Activated naive CD4-positive, alpha-beta T cell (primary cell): ENCODE results near the gene GCK.
A peak's percentile ranks its signal among the peaks of the same experiment; 100 is the strongest.

Experiments
- DNase-seq, 4 experiments: peaks; one replicate each; lab custom pipeline; 2025; lab: John Stamatoyannopoulos, UW

Gene GCK

DNA sequence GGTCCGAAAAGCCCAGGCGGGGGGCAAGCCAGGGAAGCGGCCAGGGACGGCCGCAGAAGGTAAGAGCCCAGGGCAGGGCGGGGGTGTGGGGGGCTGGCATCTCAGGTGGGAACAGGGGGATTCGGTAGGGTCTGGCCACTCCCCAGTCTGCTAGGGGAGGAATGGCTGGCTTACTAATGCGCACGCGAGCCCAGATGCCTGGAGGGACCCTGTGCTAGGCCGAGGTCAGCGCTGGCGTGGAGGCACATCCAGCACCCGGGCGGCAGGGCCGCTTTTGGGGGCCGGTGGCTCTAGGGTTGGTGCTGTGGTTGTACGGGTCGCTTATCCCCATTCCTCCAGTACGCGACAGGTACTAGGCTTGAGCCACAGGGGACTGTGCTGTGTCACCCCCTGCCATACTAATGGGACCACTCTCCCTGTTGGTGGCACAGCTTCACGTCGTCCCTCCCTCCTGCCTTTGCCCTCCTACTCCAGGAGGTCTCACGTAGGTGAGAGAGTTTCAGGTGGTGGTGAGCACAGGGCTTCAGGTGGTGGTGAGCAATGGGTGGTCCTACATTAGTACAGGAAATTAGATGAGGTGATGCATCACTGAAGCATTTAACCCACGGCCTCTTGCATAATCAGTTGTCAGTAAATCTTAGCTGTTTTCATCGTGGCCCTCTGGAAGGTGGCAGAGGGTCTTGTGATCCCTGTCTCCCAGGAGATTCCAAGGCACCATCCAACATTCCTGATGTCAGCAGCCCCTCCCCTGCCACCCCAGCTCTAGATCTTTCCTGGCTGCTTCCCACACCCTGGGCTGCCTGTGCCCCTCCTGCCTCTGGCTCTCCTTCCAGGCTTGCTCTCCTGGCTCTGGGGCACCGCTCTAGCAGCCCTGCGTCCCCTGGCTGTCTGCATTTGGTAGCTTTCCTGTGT is 84.1 kb downstream of the GCK start:
- DNase-seq: no peak

DNA sequence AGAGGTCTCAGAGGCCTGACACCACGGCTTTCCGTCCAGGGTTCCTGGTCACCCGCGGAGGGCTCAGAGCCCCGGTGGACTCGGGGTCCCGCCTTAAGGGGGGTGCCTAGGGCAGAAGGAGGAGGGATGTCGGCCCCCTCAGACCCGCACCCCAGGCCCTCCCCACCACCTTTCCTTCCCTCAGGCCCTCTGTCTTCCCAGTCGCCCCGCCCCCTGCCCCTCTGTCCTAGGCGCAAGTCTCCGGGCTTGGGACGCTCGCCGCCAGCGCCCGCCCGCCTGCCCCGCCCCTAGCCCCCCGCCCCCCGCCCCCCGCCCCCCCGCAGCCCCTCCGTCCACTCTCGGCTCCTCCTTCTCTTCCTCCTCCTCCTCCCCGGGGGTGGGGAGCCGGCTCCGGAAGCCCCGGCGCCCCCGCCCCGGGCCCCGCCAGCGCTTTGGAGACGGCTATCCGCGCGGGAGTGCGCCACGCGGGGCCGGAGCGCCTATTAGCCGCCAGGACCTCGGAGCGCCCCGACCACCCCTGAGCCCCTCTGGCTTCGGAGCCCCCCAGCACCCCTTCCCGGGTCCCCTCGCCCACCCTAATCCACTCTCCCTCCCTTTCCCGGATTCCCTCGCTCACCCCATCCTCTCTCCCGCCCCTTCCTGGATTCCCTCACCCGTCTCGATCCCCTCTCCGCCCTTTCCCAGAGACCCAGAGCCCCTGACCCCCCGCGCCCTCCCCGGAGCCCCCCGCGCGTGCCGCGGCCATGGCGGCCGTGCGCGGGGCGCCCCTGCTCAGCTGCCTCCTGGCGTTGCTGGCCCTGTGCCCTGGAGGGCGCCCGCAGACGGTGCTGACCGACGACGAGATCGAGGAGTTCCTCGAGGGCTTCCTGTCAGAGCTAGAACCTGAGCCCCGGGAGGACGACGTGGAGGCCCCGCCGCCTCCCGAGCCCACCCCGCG is 85.0 kb downstream of the GCK start, which contains the start of gene AEBP1:
Gene AEBP1 (plus strand): TSS at position 423 of the 937 bp plus-strand sequence. CDS start 321 bp downstream, at position 744.
- peak in 1 of 4 experiments; percentile 34 for DNase-seq

DNA sequence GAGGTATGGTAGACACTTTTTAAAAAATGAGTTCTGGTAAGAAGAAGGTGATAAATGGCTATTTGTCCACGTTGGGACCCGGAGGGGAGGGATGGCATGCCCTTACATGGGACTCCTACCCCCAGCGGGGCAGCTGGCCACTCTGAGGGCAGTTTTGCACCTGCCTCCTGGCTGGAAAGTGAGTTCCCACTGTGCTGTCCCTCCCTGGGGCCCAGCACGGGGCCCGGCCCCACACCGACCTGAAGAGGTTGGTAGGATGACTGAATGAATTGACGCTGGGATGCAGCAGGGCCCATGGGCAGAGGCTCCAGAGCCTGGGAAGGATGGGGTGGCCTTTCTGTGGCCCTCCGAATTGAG is 85.7 kb downstream of the GCK start:
- DNase-seq: no peak

DNA sequence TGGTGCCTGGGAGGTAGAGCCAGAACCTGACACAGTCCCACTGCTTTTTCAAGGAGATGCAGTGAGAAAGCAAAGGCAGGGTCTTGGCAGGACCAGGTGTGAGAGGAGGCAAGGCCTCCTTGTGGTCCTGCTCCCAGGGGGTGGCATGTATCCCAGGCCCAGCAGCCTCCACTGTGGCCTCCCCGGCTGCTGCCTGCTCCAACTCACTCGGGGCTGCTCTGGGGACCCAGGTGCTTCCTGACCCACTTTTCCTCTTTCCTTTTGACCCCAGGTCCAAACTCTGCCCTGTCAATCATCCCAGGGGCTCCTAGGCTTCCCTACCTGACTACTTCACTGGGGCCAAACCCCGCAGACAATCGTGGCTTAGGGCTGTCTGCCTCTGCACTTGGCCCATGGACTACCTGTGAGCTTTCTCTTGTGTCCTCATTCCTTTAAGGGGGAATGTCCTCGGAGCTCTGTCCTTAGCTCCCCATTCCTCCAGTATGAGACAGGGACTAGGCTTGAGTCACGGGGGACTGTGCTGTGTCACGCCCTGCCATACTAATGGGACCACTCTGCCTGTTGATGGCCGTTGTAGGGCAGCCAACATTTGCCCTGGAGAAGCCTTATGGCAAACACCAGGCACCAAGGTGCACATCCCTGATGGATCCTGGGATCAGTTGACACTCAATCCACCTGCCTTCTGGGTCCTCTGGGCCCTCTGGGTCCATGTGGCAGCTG is 86.2 kb downstream of the GCK start:
- no peak for DNase-seq

DNA sequence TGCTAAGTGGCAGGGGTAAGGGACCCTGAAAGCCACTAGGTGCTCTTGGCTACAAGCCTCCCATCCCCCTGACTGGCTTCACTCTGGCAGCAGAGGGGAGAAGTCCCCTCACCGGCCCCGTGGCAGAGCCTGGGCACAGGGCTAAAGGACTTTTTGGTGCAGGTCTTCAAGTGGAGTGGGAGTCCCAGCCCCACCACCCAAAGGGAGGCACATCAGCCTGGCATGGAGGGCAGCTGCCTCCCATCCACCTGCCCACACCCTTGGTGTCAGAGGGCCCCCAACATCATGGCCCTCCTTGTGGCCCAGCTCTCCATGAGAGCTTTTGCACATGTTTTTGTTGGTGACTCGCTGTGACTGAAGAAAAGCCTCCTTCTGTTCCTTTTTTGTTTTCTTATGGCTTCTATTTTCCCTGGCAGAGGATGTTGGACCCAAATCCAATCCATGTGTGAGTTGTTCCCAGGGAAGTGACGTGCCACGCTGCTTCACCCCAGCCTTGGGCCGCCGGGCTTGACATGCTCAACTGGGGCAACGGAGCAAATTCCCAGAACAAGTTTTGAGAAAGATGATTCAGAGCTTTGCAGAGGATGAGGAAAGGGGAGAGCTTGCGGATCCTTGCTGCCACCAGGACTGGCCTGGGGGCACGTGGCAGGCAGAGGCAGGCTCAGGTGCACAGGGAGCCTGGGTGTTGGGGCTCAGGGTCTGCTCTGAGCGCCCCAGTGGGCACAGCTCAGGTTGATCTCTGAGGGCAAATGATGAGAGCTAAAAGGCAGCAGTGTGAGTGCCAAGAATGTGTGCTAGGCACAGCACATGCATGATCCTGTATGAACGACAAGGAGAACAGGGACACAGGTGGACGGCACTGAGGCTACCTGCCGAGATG is 87.0 kb downstream of the GCK start:
- DNase-seq: no peak

DNA sequence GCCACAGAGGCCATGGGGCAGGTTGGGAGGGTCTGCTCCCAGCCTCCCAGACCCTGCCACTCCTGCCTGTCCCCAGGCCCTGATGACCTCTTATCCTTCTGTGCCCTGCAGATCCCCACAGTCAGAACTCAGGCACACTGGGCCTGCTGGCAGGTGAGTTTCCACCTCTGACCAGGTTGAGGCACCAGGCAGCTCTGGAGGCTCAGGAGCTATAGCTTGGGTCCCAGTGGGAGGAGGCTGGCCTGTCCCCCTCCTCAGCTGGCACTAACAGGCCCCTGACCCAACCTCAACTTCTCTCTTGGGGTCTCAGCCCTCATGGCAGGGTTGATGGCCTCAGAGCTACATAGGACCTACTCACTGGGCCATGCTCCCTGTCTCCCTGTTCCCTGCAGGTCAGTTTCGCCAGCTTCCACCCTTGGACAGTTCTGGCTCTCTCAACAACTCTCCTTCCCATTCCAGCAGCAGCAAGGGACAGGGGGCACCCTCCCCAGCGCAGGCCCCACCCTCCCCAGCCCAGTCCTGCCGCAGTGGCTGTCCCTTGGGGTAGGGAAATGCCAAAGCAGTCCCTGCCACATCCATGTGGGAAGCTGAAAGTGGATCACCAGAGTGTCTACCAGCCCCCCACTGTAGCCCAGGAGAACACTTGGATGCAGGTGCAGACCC is 87.8 kb downstream of the GCK start:
- no peak for DNase-seq

DNA sequence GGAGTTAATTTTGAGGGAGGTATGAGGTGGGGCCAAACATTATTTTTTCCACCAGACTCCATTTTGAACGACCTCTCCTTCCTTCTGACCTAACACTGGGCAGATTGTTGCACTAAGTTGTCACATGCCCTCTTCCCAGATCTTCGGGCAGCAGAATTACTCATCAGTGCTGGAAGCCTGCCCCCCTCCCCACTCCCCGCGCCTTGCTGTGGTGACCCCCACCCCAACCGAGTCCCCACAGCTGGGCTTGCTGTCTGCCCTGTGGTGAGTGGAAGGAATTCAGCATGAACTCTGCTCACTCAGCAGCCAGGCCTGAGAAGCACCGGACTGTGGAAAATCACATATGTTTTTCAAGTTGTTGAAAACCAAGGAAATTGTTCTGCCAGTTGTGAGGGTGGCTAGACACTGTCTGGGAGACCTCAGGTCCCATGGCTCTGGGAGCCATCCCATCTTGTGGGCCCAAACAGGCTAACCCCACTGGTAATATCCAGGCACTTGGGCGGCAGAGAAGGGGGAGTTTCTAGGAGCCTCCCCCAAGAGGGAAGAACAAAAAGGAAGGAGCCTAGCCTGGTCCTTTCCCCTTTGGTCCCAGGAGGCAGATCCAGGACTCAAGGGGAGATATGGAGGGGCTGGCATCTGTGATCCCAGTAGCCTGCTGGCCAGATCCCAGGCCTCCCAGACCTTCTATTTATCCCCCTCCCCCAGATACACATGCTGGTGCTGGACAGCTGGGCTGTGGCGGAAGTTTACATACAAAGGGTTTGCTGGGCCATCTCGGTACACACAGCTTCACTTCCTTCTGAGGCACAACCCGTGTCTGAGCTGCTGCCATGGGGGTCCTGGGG is 88.6 kb downstream of the GCK start:
- DNase-seq: no peak

DNA sequence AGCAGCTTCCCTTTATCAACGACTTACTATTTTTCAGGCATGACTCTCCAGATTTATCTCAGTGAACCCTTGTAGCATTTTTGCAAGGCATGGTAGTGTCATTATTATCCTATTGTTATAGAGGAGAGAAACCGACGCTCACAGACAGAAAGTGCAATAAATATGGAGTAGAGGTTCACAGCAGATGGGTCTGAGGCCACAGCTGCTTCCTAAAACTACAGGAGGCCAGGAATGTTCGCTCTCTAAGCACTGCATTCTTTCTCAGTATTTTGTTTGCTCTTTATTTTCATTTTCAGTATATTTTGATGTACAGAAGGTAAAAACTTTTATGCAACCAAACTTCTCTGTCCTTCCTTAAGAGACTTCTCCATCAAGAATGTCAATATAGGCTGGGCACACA is 89.6 kb downstream of the GCK start:
- DNase-seq: no peak

DNA sequence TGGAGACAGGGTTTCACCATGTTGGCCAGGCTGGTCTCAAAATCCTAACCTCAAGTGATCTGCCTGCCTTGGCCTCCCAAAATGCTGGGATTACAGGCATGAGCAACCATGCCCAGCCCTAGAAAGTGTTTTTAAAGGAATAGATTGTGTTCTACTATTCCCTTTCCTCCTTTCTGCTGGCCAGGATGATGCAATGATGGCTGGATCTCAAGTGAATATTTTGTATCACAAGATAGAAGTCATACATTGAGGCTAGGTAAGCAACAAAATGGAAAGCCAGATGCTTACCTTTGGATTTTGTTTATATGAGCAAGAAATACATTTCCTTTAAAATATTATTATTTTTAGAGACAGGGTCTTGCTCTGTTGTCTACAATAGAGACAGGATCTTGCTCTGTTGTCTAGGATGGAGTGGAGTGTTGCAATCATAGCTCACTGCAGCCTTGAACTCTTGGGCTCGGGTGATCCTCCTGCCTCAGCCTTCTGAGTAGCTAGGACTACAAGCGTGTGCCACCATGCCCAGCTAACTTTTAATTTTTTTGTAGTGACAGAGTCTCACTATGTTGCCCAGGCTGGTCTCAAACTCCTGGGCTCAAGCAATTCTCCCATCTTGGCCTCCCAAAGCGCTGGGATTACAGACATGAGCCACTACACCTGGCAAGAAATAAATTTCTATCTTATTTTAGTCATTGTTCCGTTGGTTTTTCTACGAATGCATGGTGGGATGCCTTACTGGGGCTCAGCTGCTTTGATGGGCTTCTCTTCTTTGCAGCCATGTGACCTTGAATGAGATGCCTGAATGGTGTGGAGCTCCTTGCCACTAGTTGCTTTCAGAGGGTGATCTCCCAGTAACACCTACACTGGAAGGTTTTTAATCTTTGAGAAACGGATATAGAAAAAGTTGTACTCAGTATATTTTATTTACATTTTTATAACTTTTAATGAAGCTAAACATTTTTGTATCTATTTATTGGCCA is 90.9 kb downstream of the GCK start:
- no peak for DNase-seq

DNA sequence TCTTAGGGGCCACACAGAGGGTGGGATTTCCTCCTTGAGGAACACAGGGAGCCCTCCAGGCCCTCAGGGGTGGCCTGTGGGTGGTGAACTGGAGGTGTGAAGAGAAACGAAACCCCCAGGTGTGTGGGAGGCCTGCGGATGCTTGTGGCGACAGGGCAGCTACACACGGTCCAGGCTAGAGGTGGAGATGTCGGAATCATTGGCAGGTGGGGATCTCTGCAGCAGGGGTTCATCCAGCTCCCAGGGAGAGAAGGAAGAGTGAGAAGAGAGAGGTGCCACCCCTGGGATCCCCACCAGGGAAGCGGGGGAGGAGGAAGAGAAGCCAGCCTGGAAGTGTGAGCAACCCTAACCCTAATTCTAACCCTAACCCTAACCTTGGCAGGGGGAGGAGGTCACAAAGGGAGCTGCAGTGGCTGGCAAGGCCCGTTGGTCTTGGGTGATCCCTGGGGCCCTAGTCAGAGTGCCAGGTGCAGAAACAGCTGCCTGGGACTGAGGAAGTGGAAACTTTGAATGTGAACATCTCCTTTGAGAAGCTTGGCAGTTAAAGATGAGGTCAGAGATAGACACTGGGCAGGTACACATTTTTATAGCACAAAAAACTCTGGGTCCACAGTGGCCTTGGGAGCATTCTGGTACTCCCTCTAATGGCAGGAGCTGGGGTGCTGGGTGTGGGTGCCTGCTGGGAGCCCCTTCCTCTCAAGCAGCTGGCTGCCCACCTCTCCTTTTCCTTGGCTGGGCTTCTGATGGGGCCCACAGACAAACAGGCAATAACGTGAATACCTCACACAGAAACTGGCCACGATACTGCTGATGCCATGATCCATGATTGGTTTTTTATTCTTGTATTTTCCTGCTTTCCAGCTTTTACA is 91.9 kb downstream of the GCK start:
- DNase-seq: no peak

DNA sequence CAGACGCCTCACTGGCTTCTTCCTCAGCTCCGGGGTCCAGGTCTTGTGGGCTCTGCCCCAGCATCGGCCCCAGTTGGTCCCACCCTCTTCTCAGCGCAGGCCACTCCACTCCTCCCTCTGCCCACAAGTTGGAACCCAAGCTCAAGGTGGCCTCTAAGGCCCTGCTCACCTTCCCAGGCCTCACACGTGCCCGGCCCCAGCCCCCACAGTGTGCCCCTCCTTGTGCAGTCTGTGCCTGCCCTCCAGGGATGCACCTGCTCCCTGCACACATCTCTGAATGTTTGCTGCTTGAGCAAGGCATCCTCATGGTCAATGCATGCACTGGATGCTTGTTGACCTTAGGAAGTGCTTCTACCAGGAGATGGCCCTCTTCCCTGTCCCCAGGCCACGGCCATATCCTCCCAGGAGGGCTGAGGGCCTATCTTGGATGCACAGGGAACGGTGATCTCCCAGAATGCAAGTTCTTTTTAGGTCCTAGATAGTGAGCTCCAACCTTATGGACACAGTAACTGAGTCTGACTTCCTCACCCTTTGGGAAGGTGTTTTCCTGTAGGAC is 92.8 kb downstream of the GCK start:
- DNase-seq: no peak

DNA sequence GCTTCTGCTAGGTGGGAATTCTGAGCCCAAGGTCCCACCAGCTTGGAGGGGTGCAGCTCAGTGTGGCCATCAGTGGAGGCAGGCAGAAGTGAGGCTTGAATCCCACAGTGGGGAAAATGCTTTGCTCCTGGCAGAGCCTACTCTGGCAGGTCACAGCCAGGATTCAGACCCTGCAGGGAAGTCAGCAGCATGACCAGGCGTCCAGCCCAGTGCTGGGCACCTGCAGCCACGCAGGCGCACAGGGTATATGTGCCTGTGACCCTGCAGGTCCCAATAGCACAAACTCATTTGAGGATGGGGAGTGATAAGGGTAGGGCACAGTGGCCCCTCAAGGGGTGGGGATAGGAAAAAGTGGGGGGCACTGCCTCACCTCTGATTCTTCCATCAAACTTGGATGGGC is 93.5 kb downstream of the GCK start:
- DNase-seq: no peak

DNA sequence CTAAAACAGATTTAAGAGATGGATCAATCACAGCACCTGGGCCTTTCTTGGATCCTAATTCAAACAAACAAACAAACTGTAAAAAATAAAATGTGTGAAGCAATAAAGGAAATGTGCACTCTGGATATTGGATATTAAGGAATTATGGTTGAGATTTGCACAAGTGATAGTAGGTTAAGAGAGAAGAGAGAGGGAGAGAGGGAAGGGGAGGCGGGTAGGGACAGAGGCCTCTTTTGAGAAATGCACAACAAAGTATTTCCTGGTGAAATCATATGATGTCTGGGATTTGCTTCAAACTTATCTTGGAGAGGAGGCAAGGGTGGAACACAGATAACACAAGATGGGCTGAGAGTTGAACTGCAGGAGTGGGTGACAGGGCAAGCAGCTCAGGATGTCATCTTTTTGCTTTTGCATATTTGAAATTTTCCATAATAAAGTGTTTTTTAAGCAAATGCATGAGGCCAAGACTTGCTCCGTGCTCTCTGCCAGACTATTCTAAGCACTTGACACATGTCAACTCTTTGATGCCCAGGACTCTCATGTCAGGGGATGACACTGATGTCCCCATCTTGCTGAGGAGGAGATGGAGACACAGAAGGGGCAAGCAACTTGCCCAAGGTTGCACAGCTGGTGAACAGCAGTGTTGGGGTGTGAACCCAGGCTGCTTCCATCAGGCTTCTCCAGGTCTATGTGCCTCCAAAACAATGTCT is 94.2 kb downstream of the GCK start:
- DNase-seq: no peak

DNA sequence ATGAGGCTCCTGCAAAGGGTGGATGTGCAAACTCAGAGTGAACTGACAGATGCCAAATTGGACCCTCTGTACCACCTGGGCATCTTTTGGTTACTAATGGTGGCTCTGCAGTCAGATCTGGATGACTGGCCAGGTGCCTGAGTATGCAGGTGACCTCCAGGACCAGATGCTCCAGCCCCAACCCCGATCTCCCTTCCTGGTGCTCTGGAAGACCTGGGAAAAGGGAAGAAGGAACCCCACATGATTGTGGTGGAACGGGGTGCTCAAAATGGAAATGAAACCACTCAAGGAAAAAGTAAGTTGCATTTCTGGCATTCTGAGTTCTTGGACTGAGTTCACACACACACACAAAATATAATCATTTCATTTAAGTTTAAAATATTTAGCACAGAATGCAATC is 94.9 kb downstream of the GCK start:
- no peak for DNase-seq
